ENCODE measurements around the gene PPP1R8.

GRCh38 chr1:27835501-27835900 lies 4.9 kb downstream of the PPP1R8 start:
- no peak for TF ChIP-seq SUZ12 (IDR thresholded peaks at IDR 0.05)
- TF ChIP-seq SP1 (IDR thresholded peaks at IDR 0.05), result no peak
- TF ChIP-seq L3MBTL2 (conservative IDR thresholded peaks at IDR 0.05), result no peak
- no peak for TF ChIP-seq BHLHE40 (IDR thresholded peaks at IDR 0.05; ENCODE audit: borderline replicate concordance)
- TF ChIP-seq ELF4 (IDR thresholded peaks at IDR 0.05), result no peak
- TF ChIP-seq FOXM1 (IDR thresholded peaks at IDR 0.05; ENCODE audit: borderline replicate concordance), result no peak
- no peak for TF ChIP-seq NFRKB (IDR thresholded peaks at IDR 0.05)
- no peak for TF ChIP-seq FOXK2 (IDR thresholded peaks at IDR 0.05)
- TF ChIP-seq FOXA1 (IDR thresholded peaks at IDR 0.05), result no peak
